ENCODE measurements around the gene ARNT2. TPM values are rescaled to one million over a fixed set of nuclear protein-coding genes. Genes with fewer than 3 reads are reported as not detected.

ARNT2 gene
- total RNA-seq, 1 experiment from 2014 or later, result 7.0 TPM

DNA sequence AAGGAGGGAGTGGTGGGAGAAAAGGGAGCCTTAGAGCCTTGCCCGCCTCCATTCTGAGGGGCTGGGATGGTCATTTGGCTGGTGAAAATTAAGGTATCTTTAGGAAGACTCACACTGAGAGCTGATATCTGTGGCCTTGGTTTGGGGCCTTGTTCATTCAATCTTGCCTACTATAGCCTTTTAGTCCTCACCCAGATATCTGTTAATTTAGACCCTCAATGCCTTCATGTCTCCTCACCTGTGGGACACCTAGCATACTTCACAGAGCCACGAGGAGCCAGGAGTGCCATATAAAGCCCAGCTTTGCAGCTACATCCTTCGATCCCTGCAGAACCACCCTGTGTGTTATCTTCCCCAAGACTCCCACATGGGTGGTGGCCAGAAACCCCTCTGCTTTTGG is 4.7 kb upstream of the ARNT2 start:
- H3K9me3 Mint-ChIP-seq, result no peaks in the 10 kb centered on the region
- ATAC-seq, result no peak
- no peak overlapping the region for H3K4me3 Mint-ChIP-seq
- peaks cover 32% of the 10 kb centered on the region for H3K27me3 Mint-ChIP-seq (ENCODE audit: low read depth)
- H3K36me3 Mint-ChIP-seq, result no peaks in the 10 kb centered on the region
- ChIA-PET POLR2A (no interaction called here), CTCF (no interaction called here)
- H3K27ac Mint-ChIP-seq, result no peak overlapping the region
- no peak for DNase-seq (ENCODE audit: low spot score)
- TF ChIP-seq IRF1 (CRISPR knock-in tag; IDR thresholded peaks at IDR 0.05) (no peak), RELA (CRISPR knock-in tag; IDR thresholded peaks at IDR 0.05; ENCODE audit: borderline replicate concordance) (no peak), E2F5 (CRISPR knock-in tag; IDR thresholded peaks at IDR 0.05) (no peak), PRRX2 (CRISPR knock-in tag; IDR thresholded peaks at IDR 0.05) (no peak), JAZF1 (CRISPR knock-in tag; IDR thresholded peaks at IDR 0.05) (no peak), NR1H2 (CRISPR knock-in tag; IDR thresholded peaks at IDR 0.05) (no peak), ZNF425 (CRISPR knock-in tag; conservative IDR thresholded peaks at IDR 0.05) (no peak), RORB (CRISPR knock-in tag; IDR thresholded peaks at IDR 0.05) (no peak), FOXP1 (CRISPR knock-in tag; IDR thresholded peaks at IDR 0.05; ENCODE audit: borderline replicate concordance) (no peak), TP53 (CRISPR knock-in tag; IDR thresholded peaks at IDR 0.05) (no peak)
- peaks cover 20% of the 10 kb centered on the region for H3K4me1 Mint-ChIP-seq

GRCh38 chr15:80401456-80401855 is 2.7 kb upstream of the ARNT2 start:
- peaks cover 50% of the 10 kb centered on the region for H3K27me3 Mint-ChIP-seq (ENCODE audit: low read depth)
- DNase-seq (ENCODE audit: low spot score), result no peak
- peaks cover 13% of the 10 kb centered on the region for H3K4me1 Mint-ChIP-seq
- ATAC-seq, result no peak
- no peaks in the 10 kb centered on the region for H3K36me3 Mint-ChIP-seq
- ChIA-PET POLR2A (no interaction called here), CTCF (no interaction called here)
- H3K9me3 Mint-ChIP-seq, result no peaks in the 10 kb centered on the region
- H3K4me3 Mint-ChIP-seq, result no peak overlapping the region
- H3K27ac Mint-ChIP-seq, result no peak overlapping the region
- no peak for TF ChIP-seq FOXP4 (CRISPR knock-in tag; IDR thresholded peaks at IDR 0.05)
- no peak for TF ChIP-seq TP53 (CRISPR knock-in tag; IDR thresholded peaks at IDR 0.05)
- no peak for TF ChIP-seq CREM (CRISPR knock-in tag; IDR thresholded peaks at IDR 0.05)
- no peak for TF ChIP-seq MYBL2 (CRISPR knock-in tag; IDR thresholded peaks at IDR 0.05)
- TF ChIP-seq, protein P1, sequence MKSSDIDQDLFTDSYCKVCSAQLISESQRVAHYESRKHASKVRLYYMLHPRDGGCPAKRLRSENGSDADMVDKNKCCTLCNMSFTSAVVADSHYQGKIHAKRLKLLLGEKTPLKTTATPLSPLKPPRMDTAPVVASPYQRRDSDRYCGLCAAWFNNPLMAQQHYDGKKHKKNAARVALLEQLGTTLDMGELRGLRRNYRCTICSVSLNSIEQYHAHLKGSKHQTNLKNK (CRISPR knock-in tag; IDR thresholded peaks at IDR 0.05), result no peak
- no peak for TF ChIP-seq TEAD4 (CRISPR knock-in tag; IDR thresholded peaks at IDR 0.05)
- TF ChIP-seq, protein P2, sequence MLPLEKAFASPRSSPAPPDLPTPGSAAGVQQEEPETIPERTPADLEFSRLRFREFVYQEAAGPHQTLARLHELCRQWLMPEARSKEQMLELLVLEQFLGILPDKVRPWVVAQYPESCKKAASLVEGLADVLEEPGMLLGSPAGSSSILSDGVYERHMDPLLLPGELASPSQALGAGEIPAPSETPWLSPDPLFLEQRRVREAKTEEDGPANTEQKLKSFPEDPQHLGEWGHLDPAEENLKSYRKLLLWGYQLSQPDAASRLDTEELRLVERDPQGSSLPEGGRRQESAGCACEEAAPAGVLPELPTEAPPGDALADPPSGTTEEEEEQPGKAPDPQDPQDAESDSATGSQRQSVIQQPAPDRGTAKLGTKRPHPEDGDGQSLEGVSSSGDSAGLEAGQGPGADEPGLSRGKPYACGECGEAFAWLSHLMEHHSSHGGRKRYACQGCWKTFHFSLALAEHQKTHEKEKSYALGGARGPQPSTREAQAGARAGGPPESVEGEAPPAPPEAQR (CRISPR knock-in tag; IDR thresholded peaks at IDR 0.05), result no peak
- no peak for TF ChIP-seq ELF4 (CRISPR knock-in tag; IDR thresholded peaks at IDR 0.05; ENCODE audit: low read depth)
- TF ChIP-seq CBFB (CRISPR knock-in tag; IDR thresholded peaks at IDR 0.05; ENCODE audit: low read depth), result no peak
